ENCODE data around the gene COQ2. TPM values are rescaled to one million over a fixed set of nuclear protein-coding genes. Genes with fewer than 3 reads are reported as not detected.
"Not testable (repeated sequence)": the region's sequence is repeated elsewhere in the genome, so short reads cannot be mapped to it uniquely, and the experiment has no call there.

COQ2 gene
- total and polyA plus RNA-seq, 2 of the 13 experiments (the other 11 are each of a cell fraction or from before 2014, with no cell fraction given): 10.1 to 17.3 TPM

DNA sequence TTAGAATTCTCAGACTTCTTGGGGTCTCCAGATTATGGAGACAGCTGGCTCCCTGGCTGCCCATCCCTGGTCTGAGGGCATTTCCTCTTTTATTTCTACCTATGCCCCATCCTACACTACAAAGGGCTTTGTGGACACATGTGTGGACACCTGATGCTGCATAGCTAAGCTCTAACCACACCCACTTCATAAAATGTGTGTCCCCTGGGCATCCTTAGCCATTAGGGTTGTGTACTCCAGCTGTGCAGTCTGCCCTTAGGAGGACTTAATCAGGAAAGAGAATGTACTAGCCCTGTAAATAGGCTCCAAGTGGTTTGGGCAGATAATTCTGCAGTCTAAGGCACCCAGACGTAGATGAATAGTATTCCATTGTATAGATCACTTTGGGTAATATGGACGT is 47.0 kb downstream of the COQ2 start (continued):
- TF ChIP-seq, protein P1, sequence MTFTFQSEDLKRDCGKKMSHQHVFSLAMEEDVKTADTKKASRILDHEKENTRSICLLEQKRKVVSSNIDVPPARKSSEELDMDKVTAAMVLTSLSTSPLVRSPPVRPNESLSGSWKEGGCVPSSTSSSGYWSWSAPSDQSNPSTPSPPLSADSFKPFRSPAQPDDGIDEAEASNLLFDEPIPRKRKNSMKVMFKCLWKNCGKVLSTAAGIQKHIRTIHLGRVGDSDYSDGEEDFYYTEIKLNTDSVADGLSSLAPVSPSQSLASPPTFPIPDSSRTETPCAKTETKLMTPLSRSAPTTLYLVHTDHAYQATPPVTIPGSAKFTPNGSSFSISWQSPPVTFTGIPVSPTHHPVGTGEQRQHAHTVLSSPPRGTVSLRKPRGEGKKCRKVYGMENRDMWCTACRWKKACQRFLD (CRISPR knock-in tag; IDR thresholded peaks at IDR 0.05; ENCODE audit: borderline replicate concordance): no peak
- no peak for TF ChIP-seq ZSCAN29 (CRISPR knock-in tag; conservative IDR thresholded peaks at IDR 0.05)
- TF ChIP-seq ZSCAN21 (CRISPR knock-in tag; IDR thresholded peaks at IDR 0.05; ENCODE audit: borderline replicate concordance): no peak

DNA sequence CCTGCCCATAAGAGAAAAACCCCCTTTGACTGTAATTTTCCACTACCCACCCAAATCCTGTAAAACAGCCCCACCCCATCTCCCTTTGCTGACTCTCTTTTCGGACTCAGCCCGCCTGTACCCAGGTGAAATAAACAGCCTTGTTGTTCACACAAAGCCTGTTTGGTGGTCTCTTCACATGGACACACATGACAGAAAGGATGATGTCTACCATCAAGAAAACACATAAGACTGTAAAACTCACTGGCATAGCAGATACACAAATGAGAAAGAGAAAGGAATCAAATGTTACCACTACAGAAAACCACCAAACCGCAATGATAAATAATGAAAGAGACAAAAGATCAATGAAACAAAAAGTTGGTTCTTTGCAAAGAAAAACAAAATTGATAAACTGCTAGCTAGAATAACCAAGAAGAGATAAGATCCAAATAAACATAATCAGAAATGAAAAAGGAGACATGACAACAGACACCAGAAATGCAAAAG is 48.9 kb downstream of the COQ2 start:
- H3K79me2 ChIP-seq (ENCODE audit: insufficient read depth, low read length); CTCF ChIA-PET (ENCODE audit: low intra/inter-chr PET ratio, low total read pairs); in situ Hi-C loops (cut with HindIII; ENCODE audit: extremely low pct_ligation_motif_present, low pct_unique_long_range_greater_than_20kb); H3K4me3 ChIP-seq (replicated peaks in 1 of 3; ENCODE audit: insufficient read depth in 1 of 3, low read depth in 2 of 3, low read length in 3 of 3); H3K9me3 ChIP-seq (ENCODE audit: low read length); H2AFZ ChIP-seq (ENCODE audit: low read length); ATAC-seq; H3K27ac ChIP-seq (ENCODE audit: extremely low read length, insufficient read depth, low read length); H4K20me1 ChIP-seq (ENCODE audit: insufficient read depth, low read length); H3K9ac ChIP-seq (ENCODE audit: insufficient read depth, low read depth, low read length); BruUV-seq (replicated peaks); H3K4me2 ChIP-seq (ENCODE audit: low read depth, low read length); H3K36me3 ChIP-seq (replicated peaks in 1 of 2; ENCODE audit: control insufficient read depth in 1 of 2, insufficient read depth in 2 of 2, low read length in 2 of 2); POLR2A ChIA-PET; FAIRE-seq; DNase-seq (ENCODE audit: low spot score); H3K27me3 ChIP-seq (ENCODE audit: control insufficient read depth in 1 of 2, insufficient read depth in 2 of 2, low read length in 2 of 2); intact Hi-C loops (cut with micrococcal nuclease; ENCODE audit: unreplicated experiment): not testable (repeated sequence)
- peaks cover 17% of the 10 kb centered on the region for H3K4me1 ChIP-seq (ENCODE audit: insufficient read depth, low read length)
- 97% methylated on average over 3 of the region's 3 CpGs for WGBS (ENCODE audit: low lambda C conversion rate)

DNA sequence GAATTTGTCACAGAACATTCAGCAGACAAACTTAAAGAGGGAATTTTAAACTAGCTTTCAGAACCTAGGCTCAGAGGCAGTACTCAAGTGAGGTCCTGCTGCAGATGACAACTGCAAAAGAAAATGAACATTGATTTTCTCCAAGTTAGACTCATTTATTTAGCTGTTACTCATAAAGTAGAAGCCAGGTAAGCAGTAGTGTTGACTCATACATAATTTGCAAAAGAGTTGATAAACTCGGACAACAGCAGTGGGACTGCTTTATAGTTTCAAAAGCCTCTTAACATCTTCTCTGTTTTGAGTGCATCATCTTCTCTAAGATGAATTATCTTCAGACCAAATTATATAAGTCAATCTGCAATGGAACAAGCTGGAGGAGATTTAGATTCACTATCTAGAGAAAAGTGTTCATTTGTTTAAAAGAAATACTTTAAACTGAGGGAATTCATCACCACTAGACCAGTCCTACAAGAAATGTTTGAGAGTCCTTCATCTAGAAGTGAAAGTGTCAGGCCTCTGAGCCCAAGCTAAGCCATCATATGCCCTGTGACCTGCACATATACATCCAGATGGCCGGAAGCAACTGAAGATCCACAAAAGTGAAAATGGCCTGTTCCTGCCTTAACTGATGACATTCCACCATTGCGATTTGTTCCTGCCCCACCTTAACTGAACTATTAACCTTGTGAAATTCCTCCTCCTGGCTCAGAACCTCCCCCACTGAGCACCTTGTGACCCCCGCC is 49.5 kb downstream of the COQ2 start:
- 85% methylated on average over 4 of the region's 4 CpGs for WGBS (ENCODE audit: low lambda C conversion rate)
- Histone ChIP-seq H2AFZ (ENCODE audit: low read length) (no peak overlapping the region), H3K36me3 (replicated peaks in 1 of 2; ENCODE audit: control insufficient read depth in 1 of 2, insufficient read depth in 2 of 2, low read length in 2 of 2) (no peaks in the 10 kb centered on the region), H3K27me3 (ENCODE audit: control insufficient read depth in 1 of 2, insufficient read depth in 2 of 2, low read length in 2 of 2) (no peaks in the 10 kb centered on the region), H3K79me2 (ENCODE audit: insufficient read depth, low read length) (no peaks in the 10 kb centered on the region), H3K4me3 (replicated peaks in 1 of 3; ENCODE audit: insufficient read depth in 1 of 3, low read depth in 2 of 3, low read length in 3 of 3) (no peak overlapping the region), H3K4me2 (ENCODE audit: low read depth, low read length) (no peak overlapping the region), H4K20me1 (ENCODE audit: insufficient read depth, low read length) (no peaks in the 10 kb centered on the region), H3K27ac (ENCODE audit: extremely low read length, insufficient read depth, low read length) (no peak overlapping the region), H3K9me3 (ENCODE audit: low read length) (no peaks in the 10 kb centered on the region), H3K9ac (ENCODE audit: insufficient read depth, low read depth, low read length) (no peak overlapping the region), H3K4me1 (ENCODE audit: insufficient read depth, low read length) (peaks cover 20% of the 10 kb centered on the region)
- intact Hi-C loops (cut with micrococcal nuclease; ENCODE audit: unreplicated experiment) (no loop called here), in situ Hi-C loops (cut with HindIII; ENCODE audit: extremely low pct_ligation_motif_present, low pct_unique_long_range_greater_than_20kb) (no loop called here)
- ATAC-seq (no peak), FAIRE-seq (no peak), DNase-seq (ENCODE audit: low spot score) (no peak)
- no TSS peak for BruUV-seq (replicated peaks)
- ChIA-PET POLR2A (no interaction called here), CTCF (ENCODE audit: low intra/inter-chr PET ratio, low total read pairs) (no interaction called here)
- no peak for TF ChIP-seq MED8 (CRISPR knock-in tag; IDR thresholded peaks at IDR 0.05; ENCODE audit: insufficient replicate concordance)
- TF ChIP-seq ZNF331 (CRISPR knock-in tag; IDR thresholded peaks at IDR 0.05): no peak
- TF ChIP-seq SMARCC2 (IDR thresholded peaks at IDR 0.05): no peak
- TF ChIP-seq RNF2 (conservative IDR thresholded peaks at IDR 0.05; ENCODE audit: low read depth): no peak
- TF ChIP-seq NCOA5 (CRISPR knock-in tag; IDR thresholded peaks at IDR 0.05): no peak
- TF ChIP-seq TBL1XR1 (IDR thresholded peaks at IDR 0.05; ENCODE audit: borderline replicate concordance, low read length, partially characterized antibody): no peak
- no peak for TF ChIP-seq ZNF496 (CRISPR knock-in tag; IDR thresholded peaks at IDR 0.05; ENCODE audit: insufficient replicate concordance)
- no peak for TF ChIP-seq NFRKB (IDR thresholded peaks at IDR 0.05)
- no peak for TF ChIP-seq RCOR2 (CRISPR knock-in tag; IDR thresholded peaks at IDR 0.05)
- no peak for TF ChIP-seq ZFP62 (CRISPR knock-in tag; IDR thresholded peaks at IDR 0.05)
- TF ChIP-seq PLRG1 (conservative IDR thresholded peaks at IDR 0.05): no peak
- TF ChIP-seq FIP1L1 (IDR thresholded peaks at IDR 0.05; ENCODE audit: borderline replicate concordance, insufficient read depth, low read depth, low read length): no peak
- TF ChIP-seq MEIS1 (CRISPR knock-in tag; IDR thresholded peaks at IDR 0.05; ENCODE audit: borderline replicate concordance): no peak
- TF ChIP-seq GLI4 (CRISPR knock-in tag; IDR thresholded peaks at IDR 0.05; ENCODE audit: borderline replicate concordance): no peak

All from HepG2 (cell line).